Measurements from ENCODE around the gene ERCC4.

The ERCC4 gene

DNA sequence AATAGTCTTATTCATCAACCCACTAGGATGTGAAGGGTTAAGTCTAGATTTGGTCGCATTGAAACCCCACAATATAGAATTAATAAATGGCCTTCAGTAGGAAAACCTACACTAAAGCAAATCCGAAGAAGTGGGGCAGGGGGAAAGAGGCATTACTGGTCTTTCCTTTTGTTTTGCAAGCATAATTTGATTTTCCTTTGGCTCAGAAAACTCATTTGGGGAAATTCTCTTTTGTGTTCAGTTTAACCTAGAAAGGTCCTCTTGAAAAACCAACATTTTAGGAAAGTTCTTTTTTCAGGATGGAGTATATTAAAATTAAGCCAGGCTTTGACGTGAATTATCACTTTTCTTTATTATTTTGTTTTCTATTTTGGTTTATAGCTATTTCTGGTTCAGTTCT is 31.7 kb downstream of the ERCC4 start:
- FAIRE-seq = no peak

DNA sequence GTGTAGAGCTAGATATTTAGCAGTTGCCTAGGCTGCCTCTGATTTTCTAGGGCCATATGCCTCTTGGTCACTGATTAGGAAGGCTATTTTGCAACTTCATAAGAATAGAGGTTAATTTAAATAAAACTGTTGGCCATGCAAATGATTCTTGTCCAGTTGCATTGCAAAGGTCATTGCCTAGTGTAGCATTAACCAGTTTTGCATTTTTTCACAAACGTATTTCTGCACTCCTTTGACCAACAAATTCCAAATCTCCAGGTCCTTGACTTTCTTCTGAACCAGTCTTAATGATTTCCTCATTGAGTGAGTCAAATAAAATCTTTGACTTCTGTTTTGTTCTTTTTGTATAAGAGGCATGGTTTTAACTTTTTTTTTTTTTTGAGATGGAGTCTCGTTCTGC is 33.5 kb downstream of the ERCC4 start:
- FAIRE-seq = no peak

DNA sequence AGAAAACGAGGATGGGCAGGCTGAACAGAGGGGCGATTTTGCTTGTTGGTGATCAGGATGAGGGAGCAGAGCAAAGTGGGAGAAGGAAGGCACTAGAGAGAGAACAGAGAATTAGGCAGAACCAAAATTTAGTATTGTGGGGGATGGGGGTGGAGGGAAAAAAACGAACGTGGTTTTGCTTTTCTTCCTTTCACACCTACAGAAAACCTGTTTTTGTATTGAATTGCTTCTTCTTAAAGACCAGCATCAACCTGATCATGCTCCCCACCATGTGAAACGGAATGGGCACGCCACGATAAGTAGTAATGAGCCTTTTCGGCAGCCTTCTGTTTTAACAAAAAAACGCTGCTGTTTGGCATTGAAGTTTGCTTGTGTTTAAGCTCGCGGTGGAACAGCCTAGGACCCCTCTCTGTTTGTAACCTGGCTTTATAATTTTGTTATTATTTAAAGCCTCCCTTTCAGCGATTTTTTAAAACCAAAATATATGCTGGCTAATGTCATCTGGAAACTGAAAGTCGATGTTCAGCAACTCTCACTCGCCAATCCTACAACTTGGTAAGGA is 36.8 kb downstream of the ERCC4 start:
- FAIRE-seq = no peak

DNA sequence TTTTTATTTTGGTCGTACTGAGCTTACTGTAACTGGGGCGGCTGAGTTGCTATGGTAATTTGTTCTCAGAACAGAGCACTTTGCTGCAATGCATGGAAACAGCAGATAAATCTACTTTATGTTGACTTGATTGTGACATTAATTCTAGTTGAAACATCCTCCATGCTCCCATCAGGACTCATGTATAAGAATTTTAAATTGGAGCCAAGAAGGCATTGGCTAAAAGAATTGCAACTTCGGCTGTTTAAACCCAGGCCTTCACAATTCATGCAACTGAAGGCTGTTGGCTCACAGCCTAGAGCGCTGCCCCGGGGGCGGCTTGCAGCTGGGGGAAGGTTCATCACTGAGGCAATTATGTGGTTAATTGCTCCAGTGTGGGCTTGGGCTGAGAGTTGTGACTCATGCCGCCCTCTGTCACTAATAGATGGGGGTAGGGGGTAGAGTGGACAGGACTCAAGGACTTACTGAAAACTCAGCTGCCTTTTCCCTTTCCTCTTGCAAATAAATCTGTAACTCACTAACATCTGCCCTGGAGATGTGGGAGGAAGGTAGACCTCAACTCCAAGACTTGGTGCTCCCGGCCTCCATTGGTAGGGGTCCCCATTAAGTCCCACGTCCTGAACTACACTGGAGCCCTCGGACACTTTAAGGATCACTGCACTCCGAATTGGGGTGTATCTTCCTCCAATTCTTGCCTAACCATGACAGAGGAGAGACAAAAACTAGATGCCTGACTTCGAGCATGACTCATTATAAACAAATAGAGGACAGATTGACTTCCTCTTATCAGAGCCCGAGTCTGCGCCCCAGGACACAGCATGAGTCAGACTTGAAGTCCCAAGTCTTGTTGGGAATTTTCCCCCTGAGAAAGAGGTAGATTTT is 37.5 kb downstream of the ERCC4 start:
- no peak for FAIRE-seq

- FAIRE-seq = no peak
Measured at GRCh38 chr16:13958474-13958873, 38.5 kb downstream of the ERCC4 start.

- no peak for FAIRE-seq
Measured at GRCh38 chr16:13959626-13960025, 39.7 kb downstream of the ERCC4 start.

GRCh38 chr16:13961099-13961811 is 41.3 kb downstream of the ERCC4 start:
- FAIRE-seq = no peak

DNA sequence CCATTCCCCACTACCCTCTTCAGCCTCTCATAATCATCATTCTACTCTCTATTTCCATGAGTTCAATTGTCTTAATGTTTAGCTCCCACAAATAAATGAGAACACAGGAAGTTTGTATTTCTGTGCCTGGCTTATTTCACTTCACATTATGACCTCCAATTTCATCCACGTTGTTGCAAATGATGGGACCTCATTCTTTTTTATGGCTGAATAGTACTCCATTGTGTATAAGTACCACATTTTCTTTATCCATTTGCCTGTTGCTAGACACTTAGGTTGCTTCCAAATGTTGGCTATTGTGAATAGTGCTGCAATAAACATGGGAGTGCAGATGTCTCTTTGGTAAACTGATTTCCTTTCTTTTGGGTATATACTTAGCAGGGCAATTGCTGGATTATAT is 42.3 kb downstream of the ERCC4 start:
- no peak for FAIRE-seq

DNA sequence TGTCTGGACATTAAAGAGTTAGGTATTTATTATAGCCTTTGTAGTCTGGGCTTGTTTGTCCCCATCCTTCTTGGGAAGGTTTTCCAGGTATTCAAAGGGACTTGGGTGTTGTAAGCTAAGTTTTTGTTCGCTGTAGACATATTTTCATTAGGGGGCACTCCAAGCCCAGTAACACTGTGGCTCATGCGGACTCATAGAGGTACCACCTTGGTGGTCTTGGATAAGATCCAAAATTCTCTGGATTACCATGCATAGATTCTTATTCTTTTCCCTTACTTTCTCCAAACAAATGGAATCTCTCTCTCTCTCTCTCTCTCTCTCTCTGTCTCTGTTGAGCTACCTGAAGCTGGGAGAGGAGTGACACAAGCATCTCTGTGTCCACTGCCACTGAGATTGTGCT is 48.9 kb downstream of the ERCC4 start:
- no peak for FAIRE-seq

GRCh38 chr16:13969711-13970110 is 49.8 kb downstream of the ERCC4 start:
- FAIRE-seq = no peak

DNA sequence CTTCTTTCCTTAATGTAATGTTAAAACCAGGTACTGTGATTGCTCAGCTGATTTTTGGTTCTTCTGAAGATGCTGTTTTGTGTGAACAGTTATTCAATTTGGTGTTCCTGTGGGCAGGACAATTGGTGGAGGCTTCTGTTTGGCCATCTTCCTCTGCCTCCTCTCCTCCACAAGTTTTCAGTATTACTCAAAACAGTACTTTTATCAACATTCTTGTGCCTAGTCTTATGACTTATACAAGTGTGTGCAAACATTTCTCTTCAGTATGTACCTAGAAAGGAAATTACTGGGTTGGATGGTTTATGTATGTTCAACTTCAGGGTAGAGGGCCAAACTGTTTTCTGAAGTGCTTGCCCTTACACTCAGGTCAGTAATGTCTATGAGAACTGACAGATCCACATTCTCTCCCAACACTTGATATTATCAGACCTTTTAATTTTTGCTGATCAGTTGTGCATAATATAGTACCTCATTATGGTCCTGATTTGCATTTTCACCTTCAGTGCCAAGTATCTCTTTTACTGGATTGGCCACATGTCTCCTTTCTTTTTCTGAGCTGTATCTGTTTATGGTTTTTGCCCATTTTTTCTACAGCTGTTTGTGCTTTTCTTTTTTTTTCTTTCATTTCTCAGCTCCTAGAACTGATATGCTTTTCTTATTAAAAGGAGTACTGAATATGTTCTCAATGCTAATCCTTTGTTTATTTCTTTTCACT is 50.9 kb downstream of the ERCC4 start:
- FAIRE-seq = no peak

DNA sequence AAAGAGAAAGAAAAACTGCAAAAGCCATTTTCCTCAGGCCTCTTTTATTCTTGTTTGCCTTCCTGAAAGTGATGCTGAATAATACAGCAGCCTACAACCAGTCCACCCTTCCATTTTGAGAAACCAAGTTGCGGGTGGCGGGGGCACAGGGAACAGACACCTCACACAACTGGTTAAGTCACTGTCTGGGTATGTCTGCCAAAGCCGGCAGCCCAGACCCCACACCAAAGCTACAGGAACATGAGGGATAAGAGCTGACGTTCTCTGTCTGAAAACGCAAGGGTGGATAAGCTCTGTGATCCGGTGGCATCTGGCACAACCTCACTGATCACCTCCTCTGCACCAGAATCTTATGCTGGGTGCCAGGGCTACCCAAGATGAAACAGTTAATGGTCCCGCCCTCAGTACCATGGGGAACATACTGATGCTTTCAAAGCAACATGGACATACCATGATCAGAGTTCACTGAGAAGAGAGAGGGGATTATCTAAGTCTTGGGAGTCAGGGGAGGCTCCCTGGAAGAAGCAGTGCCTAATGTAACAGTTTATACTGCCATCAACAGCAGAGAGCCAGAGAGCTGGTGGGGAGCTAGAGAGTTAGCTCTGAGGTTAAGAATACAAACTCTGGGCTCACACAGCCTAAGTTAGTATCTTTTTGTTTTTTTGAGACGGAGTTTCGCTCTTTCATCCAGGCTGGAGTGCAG is 53.5 kb downstream of the ERCC4 start:
- no peak for FAIRE-seq

DNA sequence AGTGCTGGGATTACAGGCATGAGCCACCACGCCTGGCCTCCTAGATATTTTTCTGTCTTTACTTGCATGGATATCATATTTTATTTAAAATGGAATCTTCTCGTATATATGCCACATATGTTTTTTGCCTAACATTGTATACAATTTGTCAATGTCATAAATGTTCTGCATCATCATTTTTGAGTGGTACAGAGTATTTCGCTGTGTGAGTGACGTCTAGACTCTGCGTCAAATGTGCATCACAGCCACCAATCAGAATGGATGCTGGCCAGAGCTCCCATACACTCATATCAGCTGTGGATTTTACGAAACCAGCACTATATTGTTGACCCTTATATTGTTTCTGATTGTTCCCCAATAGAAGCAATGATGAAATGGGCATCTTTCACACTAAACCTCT is 57.2 kb downstream of the ERCC4 start:
- FAIRE-seq = no peak

GRCh38 chr16:13982451-13982850 is 62.5 kb downstream of the ERCC4 start:
- FAIRE-seq = no peak

- no peak for FAIRE-seq
Measured at GRCh38 chr16:13983625-13984024, 63.7 kb downstream of the ERCC4 start.

DNA sequence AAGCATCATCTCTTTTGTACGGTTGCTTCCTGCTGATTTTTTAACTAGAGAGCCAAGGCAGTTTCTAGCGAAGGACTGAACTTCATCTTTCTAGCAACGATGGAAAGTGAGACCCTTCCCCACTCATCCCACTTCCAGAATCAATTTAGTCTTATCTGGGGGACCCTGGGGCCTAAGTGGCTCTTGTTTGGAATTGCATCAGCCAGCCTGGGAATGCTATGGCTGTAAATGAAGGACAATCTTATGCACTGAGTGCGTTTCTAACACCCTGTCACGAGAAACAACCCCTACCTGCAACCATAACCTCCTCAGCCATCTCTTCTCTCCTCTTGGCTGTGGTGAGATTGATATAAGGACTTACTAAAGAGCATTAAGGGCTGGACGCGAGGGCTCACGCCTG is 64.8 kb downstream of the ERCC4 start:
- FAIRE-seq = no peak

GRCh38 chr16:13988038-13988437 is 68.1 kb downstream of the ERCC4 start:
- FAIRE-seq = no peak

GRCh38 chr16:13992322-13992721 is 72.4 kb downstream of the ERCC4 start:
- FAIRE-seq = no peak

DNA sequence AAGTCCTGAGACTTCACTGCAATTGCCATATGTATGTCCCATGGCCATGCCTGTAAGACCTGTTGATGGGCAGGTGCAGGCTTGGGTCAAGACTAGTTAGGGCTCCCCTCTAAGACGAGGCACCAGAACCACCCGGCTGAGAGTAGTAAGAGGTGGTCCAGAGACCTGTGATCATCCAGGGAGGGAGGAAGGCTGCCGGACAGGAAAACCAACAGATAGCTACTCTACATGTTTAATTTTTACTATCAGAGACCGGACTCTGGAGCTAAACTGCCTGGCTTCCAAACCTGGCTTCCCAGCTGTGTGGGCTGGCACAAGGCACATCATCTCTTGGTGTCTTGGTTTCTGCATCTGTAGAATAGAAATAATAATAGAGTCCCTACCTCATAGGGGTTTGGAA is 73.0 kb downstream of the ERCC4 start:
- no peak for FAIRE-seq

DNA sequence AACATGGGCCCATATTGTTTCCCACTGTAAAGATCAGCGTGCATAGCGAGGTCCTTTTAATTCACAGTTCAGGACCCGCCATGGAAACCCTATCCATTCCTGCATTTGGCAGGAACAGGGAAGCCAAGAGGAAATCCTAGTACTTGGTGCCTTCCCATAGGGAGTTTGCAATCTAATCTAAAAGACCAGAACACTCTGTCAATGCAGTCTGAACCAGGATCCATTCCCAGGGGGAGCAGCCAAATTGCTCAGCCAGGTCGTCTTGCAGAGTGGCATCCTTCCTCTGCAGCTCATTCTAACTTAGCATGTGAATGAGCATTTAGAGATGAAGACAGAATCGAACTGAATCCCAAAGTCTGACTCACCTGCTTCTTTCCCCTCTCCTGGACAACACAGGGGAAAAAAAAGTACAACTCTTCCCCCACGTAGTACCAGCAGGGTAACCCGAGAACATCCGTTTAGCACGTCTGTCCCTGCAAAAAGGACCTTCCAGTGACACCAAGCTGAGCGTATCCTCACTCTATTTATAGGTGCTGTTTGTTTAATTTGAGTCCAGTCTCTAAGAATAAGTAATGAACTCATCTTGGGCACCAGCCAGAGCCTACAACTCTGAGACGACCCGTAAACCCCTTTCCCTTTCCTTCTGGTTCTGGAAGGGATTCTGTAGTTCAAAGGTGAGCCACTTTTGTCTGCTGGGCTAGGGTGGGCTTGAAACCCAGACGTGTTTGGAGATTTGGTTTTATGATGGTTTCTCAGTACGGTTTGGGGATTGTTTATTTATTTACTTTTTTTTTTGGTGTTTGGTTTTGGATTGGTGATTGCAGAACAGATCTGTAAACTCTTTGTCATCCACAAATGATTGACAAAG is 74.5 kb downstream of the ERCC4 start:
- no peak for FAIRE-seq

DNA sequence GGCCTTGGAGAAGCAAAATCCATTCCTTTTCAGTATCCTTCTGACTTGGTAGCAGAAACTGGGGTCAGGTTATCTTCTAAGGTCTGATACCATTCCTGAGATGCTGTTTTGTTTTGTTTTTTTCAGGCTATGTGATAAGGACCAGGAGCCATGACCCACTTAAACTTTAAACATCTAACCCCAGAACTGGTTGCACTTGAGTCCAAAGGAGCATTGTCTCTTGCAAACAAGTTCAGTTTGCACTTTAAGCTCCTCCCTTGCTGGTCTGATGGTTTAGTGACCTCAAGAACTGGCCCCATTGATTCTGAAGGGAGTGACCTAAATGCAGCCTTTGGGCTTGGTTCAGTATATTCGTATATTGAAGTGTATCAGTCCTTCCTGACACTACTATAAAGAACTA is 75.2 kb downstream of the ERCC4 start:
- no peak for FAIRE-seq

- no peak for FAIRE-seq
Measured at GRCh38 chr16:13996778-13997288, 76.9 kb downstream of the ERCC4 start.

Data from G401.6 (cell line).